Neural cell (in vitro differentiated cells): Measurements from ENCODE around the gene HS6ST1. TPM values are rescaled to one million over a fixed set of nuclear protein-coding genes. Genes with fewer than 3 reads are reported as not detected.

Source experiments
- H2AFZ ChIP-seq: fragments of 200-600, 300-800 bp; sonication (generic), shearing (Covaris generic); 2 replicates; pipeline ENCODE4 v1.6.0; 2014; ENCODE audit warnings: low read depth, mild to moderate bottlenecking, antibody characterized with exemption, low read length, moderate library complexity
- H3F3A ChIP-seq: fragments of 200-600 bp; shearing (Covaris generic); 2 replicates; pipeline ENCODE4 v1.6.1; 2016; ENCODE audit warnings: mild to moderate bottlenecking, moderate library complexity, mixed read lengths, antibody characterized with exemption, low read length; ENCODE audit not compliant: insufficient read depth, poor library complexity, severe bottlenecking
- H3K27ac ChIP-seq: fragments of 200-600, 300-800 bp; sonication (generic), shearing (Covaris generic); 2 replicates; pipeline ENCODE4 v1.5.1; 2014; ENCODE audit warnings: mild to moderate bottlenecking, low read length, moderate library complexity
- H3K27me3 ChIP-seq: fragments of 300-800, 200-600 bp; sonication (generic), shearing (Covaris generic); 2 replicates; pipeline ENCODE4 v1.6.0; 2014; ENCODE audit warnings: mild to moderate bottlenecking, low read depth, low read length, moderate library complexity; ENCODE audit not compliant: insufficient read depth
- H3K36me3 ChIP-seq: fragments of 300-800, 200-600 bp; sonication (generic), shearing (Covaris generic); 2 replicates; pipeline ENCODE4 v1.5.1; 2014; ENCODE audit warnings: mild to moderate bottlenecking, antibody characterized with exemption, low read length, moderate library complexity; ENCODE audit not compliant: insufficient read depth
- H3K4me2 ChIP-seq: fragments of 300-800, 200-600 bp; sonication (generic), shearing (Covaris generic); 2 replicates; pipeline ENCODE4 v1.6.0; 2014; ENCODE audit warnings: mild to moderate bottlenecking, low read length
- H3K4me3 ChIP-seq: fragments of 300-800, 200-600 bp; sonication (generic), shearing (Covaris generic); 2 replicates; pipeline ENCODE4 v1.5.1; 2014; ENCODE audit warnings: mild to moderate bottlenecking, low read length, moderate library complexity
- H3K79me2 ChIP-seq: fragments of 200-600 bp; shearing (Covaris generic); replicated peaks from 2 replicates; pipeline ENCODE4 v1.6.0; 2014; ENCODE audit warnings: mild to moderate bottlenecking, low read length, moderate library complexity; ENCODE audit not compliant: insufficient read depth
- H3K9ac ChIP-seq: fragments of 300-800, 200-600 bp; sonication (generic), shearing (Covaris generic); 2 replicates; pipeline ENCODE4 v1.6.1; 2016; ENCODE audit warnings: mild to moderate bottlenecking, low read length, mixed read lengths
- H3K9me2 ChIP-seq: fragments of 200-600 bp; shearing (Covaris generic); 2 replicates; pipeline ENCODE4 v1.6.1; 2016; ENCODE audit warnings: mild to moderate bottlenecking, low read length, mixed read lengths; ENCODE audit not compliant: insufficient read depth
- H3K9me3 ChIP-seq: fragments of 200-600, 300-800 bp; sonication (generic), shearing (Covaris generic); 2 replicates; pipeline ENCODE4 v1.6.1; 2016; ENCODE audit warnings: mild to moderate bottlenecking, mixed run types, low read length, moderate library complexity, mixed read lengths
- H4K20me1 ChIP-seq: fragments of 200-600 bp; shearing (Covaris generic); 2 replicates; pipeline ENCODE4 v1.6.1; 2016; ENCODE audit warnings: mild to moderate bottlenecking, mixed run types; ENCODE audit not compliant: insufficient read depth
- CTCF ChIP-seq: fragments of 450-650 bp; IDR thresholded peaks from 2 replicates; pipeline ENCODE4 v1.5.1; 2014; ENCODE audit warnings: antibody characterized with exemption, mild to moderate bottlenecking, moderate library complexity; ENCODE audit not compliant: poor library complexity, severe bottlenecking
- EP300 ChIP-seq: fragments of 450-650 bp; conservative IDR thresholded peaks from 2 replicates; pipeline ENCODE4 v1.6.1; 2014; ENCODE audit warnings: antibody characterized with exemption, mild to moderate bottlenecking, moderate library complexity; ENCODE audit not compliant: poor library complexity, severe bottlenecking
- EZH2 ChIP-seq: fragments of 200-600, 300-800 bp; shearing (Covaris generic), sonication (generic); IDR thresholded peaks from 2 replicates; pipeline ENCODE4 v1.6.1; 2014; ENCODE audit warnings: antibody characterized with exemption, low read length, borderline replicate concordance, mild to moderate bottlenecking; ENCODE audit not compliant: insufficient read depth, poor library complexity, severe bottlenecking
- MXI1 ChIP-seq: fragments of 450-650 bp; conservative IDR thresholded peaks from 2 replicates; pipeline ENCODE4 v1.6.1; 2014; ENCODE audit warnings: antibody characterized with exemption, mild to moderate bottlenecking; ENCODE audit not compliant: poor library complexity, severe bottlenecking
- POLR2AphosphoS5 ChIP-seq: IDR thresholded peaks from 2 replicates; pipeline ENCODE4 v1.6.1; 2012
- RAD21 ChIP-seq: fragments of 450-650 bp; conservative IDR thresholded peaks from 2 replicates; pipeline ENCODE4 v1.6.1; 2014; ENCODE audit warnings: antibody characterized with exemption, mild to moderate bottlenecking, moderate library complexity
- REST ChIP-seq: IDR thresholded peaks from 2 replicates; pipeline ENCODE4 v1.6.1; 2012; ENCODE audit warnings: borderline replicate concordance
- SMC3 ChIP-seq: fragments of 450-650 bp; conservative IDR thresholded peaks from 2 replicates; pipeline ENCODE4 v1.6.1; 2014; ENCODE audit warnings: antibody characterized with exemption, mild to moderate bottlenecking, moderate library complexity; ENCODE audit not compliant: poor library complexity
- TAF1 ChIP-seq: IDR thresholded peaks from 2 replicates; pipeline ENCODE4 v1.6.1; 2012; ENCODE audit warnings: low read depth
- polyA plus RNA-seq: library from polyadenylated mRNA; depleted of rRNA; stranded (reverse); fragments of >200 nt; gene quantifications from 2 replicates; pipeline ENCODE4 v1.2.3, GENCODE V29; 2014

Gene HS6ST1
- polyA plus RNA-seq, 1 donor from 2014 or later = 44.1 TPM

- no peak overlapping the region for H3K4me2 ChIP-seq
- H3K79me2 ChIP-seq = no peaks in the 10 kb centered on the region
- H3K36me3 ChIP-seq = no peaks in the 10 kb centered on the region
- H3K9me2 ChIP-seq = no peaks in the 10 kb centered on the region
- no peaks in the 10 kb centered on the region for H4K20me1 ChIP-seq
- H2AFZ ChIP-seq = no peak overlapping the region
- H3K4me3 ChIP-seq = no peak overlapping the region
- no peaks in the 10 kb centered on the region for H3F3A ChIP-seq
- H3K27me3 ChIP-seq = no peaks in the 10 kb centered on the region
- no peak overlapping the region for H3K27ac ChIP-seq
- no peak for TF ChIP-seq REST
- H3K9ac ChIP-seq = no peak overlapping the region
- no peaks in the 10 kb centered on the region for H3K9me3 ChIP-seq
These were observed 44.2 kb upstream of the HS6ST1 start for GRCh38 chr2:128362889-128363228.

GRCh38 chr2:128362176-128362888 lies 43.7 kb upstream of the HS6ST1 start:
- Histone ChIP-seq H3K27ac (no peak overlapping the region), H2AFZ (no peak overlapping the region), H3K4me2 (no peak overlapping the region)

More at GRCh38 chr2:128362176-128362888, 43.7 kb upstream of the HS6ST1 start:
- Histone ChIP-seq H3K79me2 (no peaks in the 10 kb centered on the region), H3F3A (no peaks in the 10 kb centered on the region), H3K9me2 (no peaks in the 10 kb centered on the region), H3K9ac (no peak overlapping the region), H3K9me3 (no peaks in the 10 kb centered on the region), H3K4me3 (no peak overlapping the region), H3K27me3 (no peaks in the 10 kb centered on the region), H3K36me3 (no peaks in the 10 kb centered on the region), H4K20me1 (no peaks in the 10 kb centered on the region)
- TF ChIP-seq MXI1 (no peak), EP300 (no peak), POLR2AphosphoS5 (no peak), RAD21 (no peak), TAF1 (no peak), SMC3 (no peak), EZH2 (no peak), CTCF (no peak), REST (no peak)
